OCI-LY3 (cell line): ENCODE data around the gene COMT.

Experiments
- CTCF ChIP-seq: fragments of 200-600, 300-600 bp; sonication (generic); IDR thresholded peaks from 2 replicates; pipeline ENCODE4 v1.5.1; 2014; ENCODE audit warnings: antibody characterized with exemption, low read length, low read depth
- EZH2phosphoT487 ChIP-seq: fragments of 200-600 bp; shearing (Covaris generic); IDR thresholded peaks from 2 replicates; pipeline ENCODE4 v1.6.1; 2018; ENCODE audit warnings: antibody characterized with exemption, mixed run types, low read depth

GRCh38 chr22:19904174-19904856, 37.3 kb upstream of the COMT start:
- TF ChIP-seq CTCF, result no peak
- TF ChIP-seq EZH2phosphoT487, result no peak
